ENCODE results near the gene CASQ1. TPM values are rescaled to one million over a fixed set of nuclear protein-coding genes. Genes with fewer than 3 reads are reported as not detected.

The CASQ1 gene
- total RNA-seq, 2 experiments from 2014 or later, result not detected

- CTCF ChIA-PET, result interaction anchor here (1.2 kb wide), 1 partner anchor 109 kb away, joined by 4 read pairs; no protein-coding TSS in a partner anchor
- POLR2A ChIA-PET, result interaction anchor here (0.5 kb wide), 1 partner anchor 735 kb away, joined by 5 read pairs; no protein-coding TSS in a partner anchor
- H3K27me3 Mint-ChIP-seq, result peaks cover 2% of the 10 kb centered on the region
- no peaks in the 10 kb centered on the region for H3K36me3 Mint-ChIP-seq (ENCODE audit: low read depth)
- no peaks in the 10 kb centered on the region for H3K4me1 Mint-ChIP-seq
- DNase-seq, result no peak
- no peak overlapping the region for H3K4me3 Mint-ChIP-seq
- intact Hi-C loops (cut with DNase I, micrococcal nuclease), result no loop called here
- no peak overlapping the region for H3K27ac Mint-ChIP-seq
- H3K9me3 Mint-ChIP-seq (ENCODE audit: low read depth), result no peaks in the 10 kb centered on the region
- no peak for ATAC-seq
These were observed 2.0 kb upstream of the CASQ1 start for GRCh38 chr1:160188341-160188740.

- Mint-ChIP-seq H3K36me3 (ENCODE audit: low read depth) (no peaks in the 10 kb centered on the region), H3K4me3 (no peak overlapping the region), H3K9me3 (ENCODE audit: low read depth) (no peaks in the 10 kb centered on the region), H3K4me1 (no peaks in the 10 kb centered on the region), H3K27me3 (no peaks in the 10 kb centered on the region), H3K27ac (no peak overlapping the region)
- intact Hi-C loops (cut with DNase I, micrococcal nuclease), result loop anchor here (2.0 to 5.0 kb wide), 2 partner anchors 91 to 416 kb away; no protein-coding TSS in a partner anchor
- DNase-seq (no peak), ATAC-seq (no peak)
- POLR2A ChIA-PET, result no interaction called here
- CTCF ChIA-PET, result interaction anchor here (0.6 to 3.4 kb wide), 15 partner anchors 8 to 225 kb away, joined by 3 to 44 read pairs (median 4); no protein-coding TSS in a partner anchor
These were observed 1.4 kb downstream of the CASQ1 start for GRCh38 chr1:160191756-160192155.

GRCh38 chr1:160192234-160192633 is 1.9 kb downstream of the CASQ1 start:
- H3K27ac Mint-ChIP-seq, result no peak overlapping the region
- H3K4me1 Mint-ChIP-seq, result no peaks in the 10 kb centered on the region
- no peak overlapping the region for H3K4me3 Mint-ChIP-seq
- H3K36me3 Mint-ChIP-seq (ENCODE audit: low read depth), result no peaks in the 10 kb centered on the region
- H3K9me3 Mint-ChIP-seq (ENCODE audit: low read depth), result no peaks in the 10 kb centered on the region
- intact Hi-C loops (cut with DNase I, micrococcal nuclease), result loop anchor here (2.0 to 5.0 kb wide), 2 partner anchors 91 to 415 kb away; no protein-coding TSS in a partner anchor
- ATAC-seq, result no peak
- no peaks in the 10 kb centered on the region for H3K27me3 Mint-ChIP-seq
- POLR2A ChIA-PET, result no interaction called here
- CTCF ChIA-PET, result interaction anchor here (0.8 to 3.4 kb wide), 12 partner anchors 9 to 224 kb away, joined by 3 to 44 read pairs (median 4); partner anchors contain the start of gene PEX19
- DNase-seq, result no peak

- POLR2A ChIA-PET, result no interaction called here
- no peak overlapping the region for H3K4me3 Mint-ChIP-seq
- ATAC-seq (peak; percentile 89), DNase-seq (peak; percentile 90)
- no peaks in the 10 kb centered on the region for H3K4me1 Mint-ChIP-seq
- H3K27ac Mint-ChIP-seq, result no peak overlapping the region
- no peaks in the 10 kb centered on the region for H3K36me3 Mint-ChIP-seq (ENCODE audit: low read depth)
- H3K9me3 Mint-ChIP-seq (ENCODE audit: low read depth), result no peaks in the 10 kb centered on the region
- no peaks in the 10 kb centered on the region for H3K27me3 Mint-ChIP-seq
- intact Hi-C loops (cut with DNase I, micrococcal nuclease), result loop anchor here (1.0 to 5.0 kb wide), 6 partner anchors 59 to 414 kb away; no protein-coding TSS in a partner anchor
- CTCF ChIA-PET, result interaction anchor here (0.5 to 3.4 kb wide), 23 partner anchors 9 to 221 kb away, joined by 3 to 44 read pairs (median 3); partner anchors contain the start of gene PEX19
These were observed 2.9 kb downstream of the CASQ1 start for GRCh38 chr1:160193091-160193819.

- intact Hi-C loops (cut with DNase I, micrococcal nuclease), result loop anchor here (1.0 to 5.0 kb wide), 6 partner anchors 58 to 413 kb away; no protein-coding TSS in a partner anchor
- ChIA-PET POLR2A (no interaction called here), CTCF (interaction anchor here (0.5 to 3.4 kb wide), 22 partner anchors 8 to 220 kb away, joined by 3 to 44 read pairs (median 3); partner anchors contain the start of gene PEX19)
- Mint-ChIP-seq H3K9me3 (ENCODE audit: low read depth) (no peaks in the 10 kb centered on the region), H3K36me3 (ENCODE audit: low read depth) (no peaks in the 10 kb centered on the region), H3K27me3 (no peaks in the 10 kb centered on the region), H3K4me1 (no peaks in the 10 kb centered on the region), H3K27ac (no peak overlapping the region), H3K4me3 (no peak overlapping the region)
- ATAC-seq, result no peak
- DNase-seq, result no peak
These were observed 3.7 kb downstream of the CASQ1 start for GRCh38 chr1:160193832-160194736.

- intact Hi-C loops (cut with DNase I, micrococcal nuclease), result loop anchor here in 1 of 2 experiments (5.0 kb wide), 1 partner anchor 413 kb away; no protein-coding TSS in a partner anchor
- Mint-ChIP-seq H3K36me3 (ENCODE audit: low read depth) (no peaks in the 10 kb centered on the region), H3K27me3 (no peaks in the 10 kb centered on the region), H3K27ac (no peak overlapping the region), H3K9me3 (ENCODE audit: low read depth) (no peaks in the 10 kb centered on the region), H3K4me1 (no peaks in the 10 kb centered on the region), H3K4me3 (no peak overlapping the region)
- ATAC-seq (no peak), DNase-seq (no peak)
- ChIA-PET CTCF (no interaction called here), POLR2A (no interaction called here)
These were observed 4.3 kb downstream of the CASQ1 start for GRCh38 chr1:160194737-160195059.

GRCh38 chr1:160196143-160196542 is 5.8 kb downstream of the CASQ1 start:
- H3K4me1 Mint-ChIP-seq, result no peaks in the 10 kb centered on the region
- DNase-seq (no peak), ATAC-seq (no peak)
- no peak overlapping the region for H3K4me3 Mint-ChIP-seq
- H3K36me3 Mint-ChIP-seq (ENCODE audit: low read depth), result no peaks in the 10 kb centered on the region
- H3K27ac Mint-ChIP-seq, result no peak overlapping the region
- no peaks in the 10 kb centered on the region for H3K9me3 Mint-ChIP-seq (ENCODE audit: low read depth)
- intact Hi-C loops (cut with DNase I, micrococcal nuclease), result no loop called here
- no peaks in the 10 kb centered on the region for H3K27me3 Mint-ChIP-seq
- ChIA-PET POLR2A (no interaction called here), CTCF (interaction anchor here (1.0 to 1.7 kb wide), 3 partner anchors 56 to 95 kb away, joined by 4 to 8 read pairs (median 5); no protein-coding TSS in a partner anchor)

- H3K36me3 Mint-ChIP-seq (ENCODE audit: low read depth), result no peaks in the 10 kb centered on the region
- intact Hi-C loops (cut with DNase I, micrococcal nuclease), result no loop called here
- H3K27ac Mint-ChIP-seq, result no peak overlapping the region
These were observed 6.9 kb downstream of the CASQ1 start for GRCh38 chr1:160197231-160197630.

GRCh38 chr1:160200786-160201185 is 10.4 kb downstream of the CASQ1 start:
- Mint-ChIP-seq H3K27ac (no peak overlapping the region), H3K36me3 (ENCODE audit: low read depth) (no peaks in the 10 kb centered on the region)
- DNase-seq, result no peak

More at GRCh38 chr1:160197231-160197630, 6.9 kb downstream of the CASQ1 start:
- ATAC-seq (no peak), DNase-seq (no peak)
- Mint-ChIP-seq H3K4me3 (no peak overlapping the region), H3K27me3 (no peaks in the 10 kb centered on the region), H3K4me1 (no peaks in the 10 kb centered on the region), H3K9me3 (ENCODE audit: low read depth) (no peaks in the 10 kb centered on the region)
- ChIA-PET POLR2A (no interaction called here), CTCF (interaction anchor here (0.9 kb wide), 1 partner anchor 95 kb away, joined by 3 read pairs; no protein-coding TSS in a partner anchor)

GRCh38 chr1:160204526-160205241 is 14.3 kb downstream of the CASQ1 start:
- ChIA-PET CTCF (interaction anchor here (0.7 to 1.8 kb wide), 9 partner anchors 11 to 1560 kb away, joined by 3 to 7 read pairs (median 3); no protein-coding TSS in a partner anchor), POLR2A (no interaction called here)
- intact Hi-C loops (cut with DNase I, micrococcal nuclease), result loop anchor here (1.0 to 10.0 kb wide), 3 partner anchors 59 to 280 kb away; partner anchors contain the start of genes PEX19 (in 2 of the 2) and TAGLN2 (in 1 of the 2)
- H3K36me3 Mint-ChIP-seq (ENCODE audit: low read depth), result peaks cover 16% of the 10 kb centered on the region
- H3K4me3 Mint-ChIP-seq, result peak overlapping the region; percentile 81
- H3K4me1 Mint-ChIP-seq, result peaks cover 40% of the 10 kb centered on the region
- peak overlapping the region; percentile 75 for H3K27ac Mint-ChIP-seq
- ATAC-seq (peak; percentile 15), DNase-seq (peak; percentile 27)
- no peaks in the 10 kb centered on the region for H3K9me3 Mint-ChIP-seq (ENCODE audit: low read depth)
- no peaks in the 10 kb centered on the region for H3K27me3 Mint-ChIP-seq

More at GRCh38 chr1:160200786-160201185, 10.4 kb downstream of the CASQ1 start:
- POLR2A ChIA-PET, result interaction anchor here (1.2 kb wide), 1 partner anchor 62 kb away, joined by 3 read pairs; the partner anchor contains the start of gene DCAF8
- CTCF ChIA-PET, result interaction anchor here (0.6 to 3.5 kb wide), 6 partner anchors 21 to 175 kb away, joined by 3 to 16 read pairs (median 3); partner anchors contain the start of gene PEX19
- peaks cover 10% of the 10 kb centered on the region for H3K4me1 Mint-ChIP-seq
- intact Hi-C loops (cut with DNase I, micrococcal nuclease), result loop anchor here in 1 of 2 experiments (10.0 kb wide), 1 partner anchor 276 kb away; the partner anchor contains the start of gene TAGLN2
- H3K4me3 Mint-ChIP-seq, result no peak overlapping the region
- no peak for ATAC-seq
- no peaks in the 10 kb centered on the region for H3K27me3 Mint-ChIP-seq
- no peaks in the 10 kb centered on the region for H3K9me3 Mint-ChIP-seq (ENCODE audit: low read depth)
